MM.1S (cell line): Measurements from ENCODE around the gene PSMC4.

ENCODE experiments used
- CTCF ChIP-seq: fragments of 300-600 bp; sonication (generic); IDR thresholded peaks from 2 replicates; pipeline ENCODE4 v1.5.1; 2016; ENCODE audit warnings: antibody characterized with exemption, low read length, mixed read lengths
- EZH2 ChIP-seq: fragments of 300-600 bp; sonication (generic); optimal IDR thresholded peaks from 2 replicates; pipeline ENCODE3; 2017; ENCODE audit warnings: low read depth, mild to moderate bottlenecking, antibody characterized with exemption, low read length, mixed read lengths

DNA sequence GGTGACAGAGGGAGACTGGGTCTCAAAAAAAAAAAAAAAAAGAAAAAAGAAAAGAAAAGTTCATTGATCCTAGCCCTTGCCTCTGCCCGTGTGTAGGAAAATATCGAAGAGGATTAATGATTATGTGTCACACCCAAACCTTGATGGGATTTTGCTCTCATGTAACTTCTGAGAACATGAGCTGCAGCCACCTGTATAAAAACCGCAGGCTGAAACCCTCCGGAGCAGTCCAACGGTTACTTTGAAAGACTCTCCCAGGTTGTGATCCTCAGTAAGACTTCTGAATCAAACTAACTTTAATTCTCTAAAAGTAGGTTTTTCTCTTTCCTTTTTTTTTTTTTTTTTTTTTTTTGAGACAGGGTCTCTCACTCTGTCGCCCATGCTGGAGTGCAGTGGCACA lies 4.3 kb upstream of the PSMC4 start:
- TF ChIP-seq CTCF (no peak), EZH2 (no peak)
